ENCODE results near the gene ALAS1.

DNA sequence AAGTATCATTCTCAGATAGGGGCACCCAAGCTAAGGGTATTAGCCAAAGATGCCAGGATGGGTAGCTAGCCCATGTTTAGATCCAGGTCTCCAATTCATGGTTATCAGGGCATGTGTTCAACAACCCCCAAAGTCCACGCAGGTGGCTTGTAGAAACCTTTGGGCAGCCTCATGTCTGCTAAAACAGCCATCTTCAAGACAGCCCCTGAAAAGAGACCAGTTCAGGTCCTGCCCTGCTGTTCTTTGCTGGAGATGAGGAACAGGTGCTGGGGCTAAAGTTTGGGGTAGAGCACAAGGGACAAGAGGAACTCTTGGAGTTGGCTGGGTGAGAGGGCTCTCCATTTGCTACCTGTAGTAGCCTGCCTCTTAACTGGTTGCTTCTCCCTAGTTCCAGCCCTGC is 52.2 kb downstream of the ALAS1 start:
- TF ChIP-seq POLR2A (IDR thresholded peaks at IDR 0.05; ENCODE audit: low read depth, low read length), result no peak
- TF ChIP-seq, protein P1, sequence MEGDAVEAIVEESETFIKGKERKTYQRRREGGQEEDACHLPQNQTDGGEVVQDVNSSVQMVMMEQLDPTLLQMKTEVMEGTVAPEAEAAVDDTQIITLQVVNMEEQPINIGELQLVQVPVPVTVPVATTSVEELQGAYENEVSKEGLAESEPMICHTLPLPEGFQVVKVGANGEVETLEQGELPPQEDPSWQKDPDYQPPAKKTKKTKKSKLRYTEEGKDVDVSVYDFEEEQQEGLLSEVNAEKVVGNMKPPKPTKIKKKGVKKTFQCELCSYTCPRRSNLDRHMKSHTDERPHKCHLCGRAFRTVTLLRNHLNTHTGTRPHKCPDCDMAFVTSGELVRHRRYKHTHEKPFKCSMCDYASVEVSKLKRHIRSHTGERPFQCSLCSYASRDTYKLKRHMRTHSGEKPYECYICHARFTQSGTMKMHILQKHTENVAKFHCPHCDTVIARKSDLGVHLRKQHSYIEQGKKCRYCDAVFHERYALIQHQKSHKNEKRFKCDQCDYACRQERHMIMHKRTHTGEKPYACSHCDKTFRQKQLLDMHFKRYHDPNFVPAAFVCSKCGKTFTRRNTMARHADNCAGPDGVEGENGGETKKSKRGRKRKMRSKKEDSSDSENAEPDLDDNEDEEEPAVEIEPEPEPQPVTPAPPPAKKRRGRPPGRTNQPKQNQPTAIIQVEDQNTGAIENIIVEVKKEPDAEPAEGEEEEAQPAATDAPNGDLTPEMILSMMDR (IDR thresholded peaks at IDR 0.05; ENCODE audit: extremely low read depth in 1 of 2, insufficient read depth in 1 of 2, low read depth in 1 of 2, low read length in 2 of 2), result no peak
- TF ChIP-seq, protein P2, sequence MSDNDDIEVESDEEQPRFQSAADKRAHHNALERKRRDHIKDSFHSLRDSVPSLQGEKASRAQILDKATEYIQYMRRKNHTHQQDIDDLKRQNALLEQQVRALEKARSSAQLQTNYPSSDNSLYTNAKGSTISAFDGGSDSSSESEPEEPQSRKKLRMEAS (IDR thresholded peaks at IDR 0.05; ENCODE audit: insufficient read depth, insufficient read length), result no peak
- TF ChIP-seq GATA2 (IDR thresholded peaks at IDR 0.05; ENCODE audit: insufficient read depth, insufficient read length, low read depth, low read length), result no peak
- no peak for TF ChIP-seq POLR2AphosphoS5 (IDR thresholded peaks at IDR 0.05; ENCODE audit: insufficient read depth, low read depth, low read length)
